CD4-positive, alpha-beta T cell treated with Interleukin-10 for 1 hour (primary cell): ENCODE results near the gene EML6.
A peak's percentile ranks its signal among the peaks of the same experiment; 100 is the strongest.

Experiments
- DNase-seq: peaks from one replicate; pipeline ENCODE4 v3.0.0-alpha.2; 2020

EML6 gene

DNA sequence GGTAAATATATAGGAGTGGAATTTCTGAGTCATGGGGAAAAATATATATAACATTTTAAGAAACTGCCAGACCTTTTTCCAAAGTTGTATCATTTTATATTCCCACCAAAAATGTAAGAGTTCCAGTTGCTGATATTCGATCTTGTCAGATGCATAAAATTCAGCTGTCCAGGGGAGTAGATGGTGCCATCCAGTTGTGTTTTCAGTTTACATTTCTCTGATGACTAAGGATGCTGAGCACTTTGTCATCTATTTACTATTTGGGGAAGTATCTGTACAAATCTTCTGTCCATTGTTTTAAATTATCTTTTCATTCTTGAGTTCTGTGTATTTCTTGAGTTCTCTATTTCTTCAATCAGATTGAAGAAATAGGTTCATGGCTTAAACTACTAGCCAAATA lies 200.7 kb downstream of the EML6 start:
- DNase-seq = no peak

DNA sequence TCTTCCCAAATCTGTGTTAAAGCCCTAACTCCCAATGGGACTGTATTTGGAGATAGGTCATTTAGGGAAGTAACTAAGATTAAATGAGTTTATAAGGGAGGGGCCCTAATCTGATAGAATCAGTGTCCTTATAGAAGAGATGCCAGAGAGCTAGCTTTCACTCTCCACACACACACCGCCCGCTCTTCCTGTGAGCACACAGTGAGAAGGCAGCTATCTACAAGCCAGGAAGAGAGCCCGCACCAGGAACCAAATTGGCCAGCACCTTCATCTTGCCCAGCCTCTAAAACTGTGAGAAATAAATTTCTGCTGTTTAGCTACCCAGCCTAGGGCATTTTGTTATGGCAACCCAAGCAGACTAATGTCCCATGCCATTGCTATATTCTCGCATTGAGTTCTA lies 201.6 kb downstream of the EML6 start:
- DNase-seq = no peak

DNA sequence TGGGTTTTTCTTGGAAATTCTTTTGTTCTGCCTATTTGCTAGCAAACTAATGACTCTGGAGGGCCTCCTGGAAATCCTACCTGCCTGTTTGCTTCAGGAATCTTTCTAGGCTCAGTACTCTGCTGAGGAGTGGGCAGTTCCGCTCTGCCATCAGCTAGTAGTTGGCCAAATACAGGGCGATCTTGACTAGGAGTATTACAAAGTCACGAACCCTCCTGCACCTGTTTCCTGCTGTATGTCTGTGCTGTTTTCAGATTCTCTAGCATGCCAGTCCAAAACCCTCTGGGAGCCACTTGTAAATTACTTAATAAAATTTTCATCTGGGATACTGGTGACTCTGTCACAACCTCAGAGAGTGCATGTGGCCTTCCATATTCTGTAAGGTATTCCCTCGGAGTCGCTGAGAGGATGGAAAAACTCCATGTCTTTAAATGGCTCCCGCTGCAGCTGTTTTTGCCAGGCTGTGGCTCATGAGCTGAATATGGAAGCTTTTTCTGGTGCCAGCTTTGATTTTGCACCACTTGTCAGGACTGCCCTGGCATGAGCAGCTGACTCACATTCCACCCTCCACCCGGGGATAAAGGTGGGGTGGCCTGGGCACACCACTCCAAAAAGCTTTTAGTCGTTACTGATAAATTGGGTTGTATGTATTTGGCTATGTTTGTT lies 203.8 kb downstream of the EML6 start:
- DNase-seq = no peak

- no peak for DNase-seq
Measured at GRCh38 chr2:54927751-54928615, 204.5 kb downstream of the EML6 start.

GRCh38 chr2:54928719-54929118 lies 205.3 kb downstream of the EML6 start:
- no peak for DNase-seq

GRCh38 chr2:54931473-54931872 lies 208.0 kb downstream of the EML6 start:
- DNase-seq = no peak

DNA sequence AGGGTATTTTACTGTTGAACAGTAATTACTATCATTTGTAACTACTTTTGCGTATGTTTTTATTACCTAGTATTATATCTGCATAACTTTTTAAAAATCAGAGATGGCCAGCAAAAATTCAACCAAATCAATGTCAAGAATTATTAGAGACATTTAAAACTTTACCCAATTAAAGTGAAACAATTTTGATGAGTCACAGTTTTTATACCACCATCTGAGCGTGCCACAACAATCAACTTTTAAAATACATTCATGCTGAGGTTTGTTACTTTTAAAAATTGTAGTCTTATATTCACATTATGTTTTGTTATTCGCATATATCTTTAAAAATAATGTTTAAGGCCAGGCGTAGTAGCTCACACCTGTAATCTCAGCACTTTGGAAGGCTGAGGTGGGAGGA lies 211.9 kb downstream of the EML6 start:
- DNase-seq = no peak

DNA sequence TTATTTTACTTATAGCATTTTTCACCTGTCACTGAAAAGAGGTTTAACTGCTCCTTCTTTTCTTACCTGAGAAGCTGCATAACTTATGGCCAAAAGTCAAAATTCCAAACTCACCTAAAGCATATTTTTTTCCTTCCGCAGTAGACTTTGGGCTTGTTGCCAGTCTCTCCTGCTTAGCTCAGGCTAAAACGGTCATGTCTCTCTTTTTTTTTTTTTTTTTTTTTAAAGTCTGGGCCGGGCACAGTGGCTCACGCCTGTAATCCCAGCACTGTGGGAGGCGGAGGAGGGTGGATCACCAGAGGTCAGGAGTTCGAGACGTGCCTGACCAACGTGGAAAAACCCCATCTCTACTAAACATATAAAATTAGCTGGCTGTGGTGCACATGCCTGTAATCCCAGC lies 213.3 kb downstream of the EML6 start:
- no peak for DNase-seq

DNA sequence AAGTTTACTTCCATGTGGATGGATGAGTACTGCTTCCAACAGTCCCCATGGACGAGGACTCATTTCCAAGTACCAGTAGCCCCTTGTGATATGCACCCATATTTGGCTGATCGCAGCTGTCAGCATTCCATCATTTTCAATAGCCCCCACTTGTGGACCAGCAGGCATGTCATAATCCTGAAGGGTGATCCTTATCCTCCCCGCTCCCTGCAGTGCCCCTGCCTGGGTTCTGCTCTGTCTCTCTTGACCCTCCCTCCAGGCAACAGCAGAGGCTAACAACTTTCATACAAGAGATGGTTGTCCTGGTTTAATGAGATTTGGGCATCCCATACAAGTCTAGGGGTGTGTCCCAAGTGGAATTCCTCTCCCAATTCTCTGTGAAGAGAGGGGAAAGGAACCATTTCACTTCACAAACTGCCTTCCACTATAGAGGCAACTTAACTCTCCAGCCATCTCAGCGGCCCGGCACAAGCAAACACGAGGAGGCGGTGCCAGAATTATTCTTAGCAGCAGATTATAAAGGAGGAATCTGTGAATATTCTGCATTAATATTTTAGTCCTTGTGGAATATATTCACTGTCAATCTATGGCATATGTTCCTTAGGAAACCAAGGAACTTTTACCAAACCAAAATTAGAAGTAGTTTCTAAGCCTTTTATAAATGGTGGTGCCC lies 216.1 kb downstream of the EML6 start:
- no peak for DNase-seq

GRCh38 chr2:54940723-54941122 lies 217.3 kb downstream of the EML6 start:
- DNase-seq = no peak

GRCh38 chr2:54941248-54941984 lies 218.0 kb downstream of the EML6 start:
- DNase-seq = no peak

DNA sequence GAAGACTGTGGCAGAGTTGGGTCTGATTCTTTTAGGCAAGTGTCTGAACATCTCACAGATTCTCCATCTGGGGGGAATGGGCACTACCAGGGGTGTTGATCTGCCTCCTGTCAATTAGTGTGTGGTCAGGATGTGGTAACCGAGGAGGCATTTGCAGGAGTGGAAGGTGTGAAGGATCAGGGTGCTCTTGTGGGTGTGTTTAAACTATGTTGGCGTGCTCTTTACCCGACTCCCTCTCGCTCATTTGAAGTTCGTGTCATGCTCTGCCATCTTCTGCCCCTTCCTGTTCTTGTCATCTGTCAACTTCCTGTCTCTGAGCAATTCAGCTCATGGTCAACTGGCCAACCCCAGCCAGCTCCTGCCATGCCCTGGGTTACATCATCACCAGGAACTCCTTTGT lies 218.9 kb downstream of the EML6 start:
- DNase-seq = peak; percentile 60

DNA sequence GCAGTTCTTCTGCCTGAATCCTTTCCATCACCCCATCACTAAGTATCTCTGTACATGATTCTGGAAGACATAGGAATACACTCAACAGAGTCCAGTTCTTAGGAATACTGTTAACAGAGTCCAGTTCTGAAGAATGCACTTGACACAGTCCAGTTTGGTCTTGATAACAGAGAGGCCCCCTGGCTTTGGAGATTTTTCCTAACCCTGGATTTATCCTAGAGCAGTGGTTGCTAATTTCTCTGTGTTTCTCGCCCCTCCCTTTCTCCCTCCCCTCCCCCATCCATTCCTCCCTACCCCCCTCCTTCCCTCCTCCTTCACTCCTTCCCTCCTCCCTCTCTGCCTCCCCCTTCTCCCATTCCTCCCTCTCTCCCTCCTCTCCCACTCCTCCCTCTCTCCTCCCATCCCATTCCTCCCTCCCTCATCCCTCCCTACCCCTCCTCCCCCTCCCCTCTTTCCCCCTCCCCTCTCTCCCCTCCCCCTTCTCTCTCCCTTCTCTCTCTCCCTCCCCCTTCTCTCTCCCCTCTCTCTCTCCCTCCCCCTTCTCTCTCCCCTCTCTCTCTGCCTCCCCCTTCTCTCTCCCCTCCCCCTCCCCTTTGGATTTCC lies 221.4 kb downstream of the EML6 start:
- no peak for DNase-seq

GRCh38 chr2:54945391-54946219 lies 222.1 kb downstream of the EML6 start:
- DNase-seq = no peak

GRCh38 chr2:54946220-54946805 lies 222.9 kb downstream of the EML6 start:
- no peak for DNase-seq

DNA sequence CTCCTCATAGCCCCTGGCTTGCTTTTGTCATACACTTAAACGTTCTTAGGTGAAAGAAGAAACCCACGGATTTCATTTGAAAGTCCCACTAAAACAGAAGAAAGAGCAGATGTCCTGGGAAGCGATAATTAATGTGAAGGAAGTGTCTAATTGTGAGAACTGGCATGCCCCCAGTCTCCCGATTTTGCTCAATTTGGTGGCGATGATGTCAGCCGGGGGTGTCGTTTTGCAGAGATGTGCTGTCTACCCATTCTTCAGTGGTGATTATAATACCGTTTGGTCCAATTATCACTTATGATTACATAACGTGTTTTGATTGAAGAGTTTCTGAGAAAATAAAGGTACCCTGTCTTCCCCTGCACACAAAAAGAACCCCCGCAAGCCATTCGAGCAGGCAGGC lies 223.7 kb downstream of the EML6 start:
- DNase-seq = no peak

GRCh38 chr2:54947646-54948045 lies 224.2 kb downstream of the EML6 start:
- DNase-seq = no peak

GRCh38 chr2:54948120-54948519 lies 224.7 kb downstream of the EML6 start:
- DNase-seq = no peak

- DNase-seq = no peak
Measured at GRCh38 chr2:54949431-54949830, 226.0 kb downstream of the EML6 start.

GRCh38 chr2:54950811-54951210 lies 227.3 kb downstream of the EML6 start:
- DNase-seq = no peak

DNA sequence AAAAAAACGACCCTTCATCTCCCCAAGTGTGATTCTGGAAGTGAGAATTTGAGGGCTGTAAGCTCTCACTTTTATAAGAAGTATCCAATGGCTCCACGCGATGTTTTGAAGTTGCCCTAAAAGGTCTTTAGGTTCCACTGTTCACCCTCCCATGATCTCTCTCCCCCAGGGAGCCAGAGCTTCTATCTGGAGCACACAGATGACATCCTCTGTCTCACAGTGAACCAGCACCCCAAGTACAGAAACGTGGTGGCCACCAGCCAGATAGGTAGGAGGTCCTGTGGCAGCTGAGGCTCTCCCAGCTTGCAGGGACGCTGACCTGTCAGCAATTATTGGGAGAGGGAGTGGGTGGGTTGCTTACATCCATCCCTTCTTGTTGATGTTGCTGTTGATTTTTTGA lies 229.0 kb downstream of the EML6 start:
- DNase-seq = no peak
